ENCODE results near the gene ATP6V1E1.

GRCh38 chr22:17588606-17589005 lies 39.9 kb downstream of the ATP6V1E1 start:
- TF ChIP-seq, protein P1, sequence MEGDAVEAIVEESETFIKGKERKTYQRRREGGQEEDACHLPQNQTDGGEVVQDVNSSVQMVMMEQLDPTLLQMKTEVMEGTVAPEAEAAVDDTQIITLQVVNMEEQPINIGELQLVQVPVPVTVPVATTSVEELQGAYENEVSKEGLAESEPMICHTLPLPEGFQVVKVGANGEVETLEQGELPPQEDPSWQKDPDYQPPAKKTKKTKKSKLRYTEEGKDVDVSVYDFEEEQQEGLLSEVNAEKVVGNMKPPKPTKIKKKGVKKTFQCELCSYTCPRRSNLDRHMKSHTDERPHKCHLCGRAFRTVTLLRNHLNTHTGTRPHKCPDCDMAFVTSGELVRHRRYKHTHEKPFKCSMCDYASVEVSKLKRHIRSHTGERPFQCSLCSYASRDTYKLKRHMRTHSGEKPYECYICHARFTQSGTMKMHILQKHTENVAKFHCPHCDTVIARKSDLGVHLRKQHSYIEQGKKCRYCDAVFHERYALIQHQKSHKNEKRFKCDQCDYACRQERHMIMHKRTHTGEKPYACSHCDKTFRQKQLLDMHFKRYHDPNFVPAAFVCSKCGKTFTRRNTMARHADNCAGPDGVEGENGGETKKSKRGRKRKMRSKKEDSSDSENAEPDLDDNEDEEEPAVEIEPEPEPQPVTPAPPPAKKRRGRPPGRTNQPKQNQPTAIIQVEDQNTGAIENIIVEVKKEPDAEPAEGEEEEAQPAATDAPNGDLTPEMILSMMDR (IDR thresholded peaks at IDR 0.05) = no peak
- no peak for TF ChIP-seq POLR2A (IDR thresholded peaks at IDR 0.05)

Data from body of pancreas (tissue), 4 donors.